Caco-2 (cell line): Measurements from ENCODE around the gene PLXDC2. TPM values are rescaled to one million over a fixed set of nuclear protein-coding genes. Genes with fewer than 3 reads are reported as not detected.

Source experiments
- BruUV-seq: library from RNA; stranded (reverse); fragments of 400-500 nt; replicated peaks from 2 replicates; lab custom pipeline; 2021; lab: Mats Ljungman, UMichigan
- CTCF ChIA-PET: fragments of 300-600 bp; sonication (Branson Sonifier 250); formaldehyde crosslinking; loops from one replicate; lab custom pipeline; 2022; ENCODE audit warnings: antibody characterized with exemption; lab: Charles Lee
- POLR2A ChIA-PET: fragments of 300-600 bp; sonication (Branson Sonifier 250); formaldehyde crosslinking; loops from one replicate; lab custom pipeline; 2022; ENCODE audit warnings: antibody characterized with exemption; lab: Charles Lee
- DNase-seq, 2 experiments: peaks; one replicate each; pipeline versions ENCODE4 v3.0.0 to v3.0.0-alpha.2; 2020 to 2022
- H3K27me3 ChIP-seq: replicated peaks from 2 replicates; pipeline ENCODE4 v1.6.0; 2011; ENCODE audit warnings: low read length; ENCODE audit not compliant: control insufficient read depth, insufficient read depth
- H3K36me3 ChIP-seq: 2 replicates; pipeline ENCODE4 v1.5.1; 2011; ENCODE audit warnings: low read length; ENCODE audit not compliant: control insufficient read depth, insufficient read depth
- H3K4me1 ChIP-seq: fragments of 250-450 bp; sonication (Bioruptor Pico); 2 replicates; pipeline ENCODE4 v1.5.1; 2020; ENCODE audit warnings: mild to moderate bottlenecking
- H3K4me3 ChIP-seq: 2 replicates; pipeline ENCODE4 v1.5.1; 2011; ENCODE audit warnings: low read depth, mild to moderate bottlenecking, control low read depth, low read length
- H3K9me3 ChIP-seq: fragments of 250-450 bp; sonication (Bioruptor Pico); 2 replicates; pipeline ENCODE4 v1.5.1; 2020; ENCODE audit warnings: mild to moderate bottlenecking, moderate library complexity
- H3K27ac Mint-ChIP-seq: one replicate; pipeline ENCODE4 v1.8.0; 2022; ENCODE audit warnings: mixed read lengths; ENCODE audit not compliant: unreplicated experiment
- H3K27me3 Mint-ChIP-seq: one replicate; pipeline ENCODE4 v1.8.0; 2022; ENCODE audit warnings: mixed read lengths; ENCODE audit not compliant: insufficient read depth, unreplicated experiment
- H3K36me3 Mint-ChIP-seq: one replicate; pipeline ENCODE4 v1.8.0; 2022; ENCODE audit warnings: mild to moderate bottlenecking, mixed read lengths; ENCODE audit not compliant: insufficient read depth, unreplicated experiment
- H3K4me1 Mint-ChIP-seq: one replicate; pipeline ENCODE4 v1.8.0; 2022; ENCODE audit warnings: low read depth, mixed read lengths; ENCODE audit not compliant: unreplicated experiment
- H3K4me3 Mint-ChIP-seq: one replicate; pipeline ENCODE4 v1.8.0; 2022; ENCODE audit warnings: mild to moderate bottlenecking, moderate library complexity, mixed read lengths; ENCODE audit not compliant: unreplicated experiment
- H3K9me3 Mint-ChIP-seq: one replicate; pipeline ENCODE4 v1.8.0; 2022; ENCODE audit warnings: mixed read lengths; ENCODE audit not compliant: unreplicated experiment
- intact Hi-C: fragments of 100-400 bp; cut with micrococcal nuclease; formaldehyde crosslinking; loops from one replicate; pipeline ENCODE4 v1.10.0; 2022; ENCODE audit not compliant: unreplicated experiment
- total RNA-seq: library from RNA; stranded (reverse); gene quantifications from 2 replicates; pipeline ENCODE4 v1.2.3, GENCODE V29; 2022
- TF ChIP-seq, protein P1 (sequence below), 2 experiments: fragments of 200-600 bp in 1 of 2; IDR thresholded peaks; 1 replicate in 1 of 2; 2 replicates in 1 of 2; pipeline versions ENCODE4 v1.5.1 to v1.8.0; 2011 to 2022; ENCODE audit warnings: antibody characterized with exemption in 1 of 2, control low read depth in 1 of 2, inconsistent platforms in 1 of 2, low read depth in 1 of 2, low read length in 1 of 2, mild to moderate bottlenecking in 1 of 2, moderate library complexity in 1 of 2; ENCODE audit not compliant: insufficient read depth in 1 of 2, severe bottlenecking in 1 of 2, unreplicated experiment in 1 of 2

The PLXDC2 gene
- total RNA-seq, 1 experiment from 2014 or later: 0.54 TPM

- Histone ChIP-seq H3K27me3 (no peaks in the 10 kb centered on the region), H3K9me3 (no peaks in the 10 kb centered on the region), H3K4me1 (no peaks in the 10 kb centered on the region), H3K4me3 (no peak overlapping the region), H3K36me3 (no peaks in the 10 kb centered on the region)
- TF ChIP-seq, protein P1, sequence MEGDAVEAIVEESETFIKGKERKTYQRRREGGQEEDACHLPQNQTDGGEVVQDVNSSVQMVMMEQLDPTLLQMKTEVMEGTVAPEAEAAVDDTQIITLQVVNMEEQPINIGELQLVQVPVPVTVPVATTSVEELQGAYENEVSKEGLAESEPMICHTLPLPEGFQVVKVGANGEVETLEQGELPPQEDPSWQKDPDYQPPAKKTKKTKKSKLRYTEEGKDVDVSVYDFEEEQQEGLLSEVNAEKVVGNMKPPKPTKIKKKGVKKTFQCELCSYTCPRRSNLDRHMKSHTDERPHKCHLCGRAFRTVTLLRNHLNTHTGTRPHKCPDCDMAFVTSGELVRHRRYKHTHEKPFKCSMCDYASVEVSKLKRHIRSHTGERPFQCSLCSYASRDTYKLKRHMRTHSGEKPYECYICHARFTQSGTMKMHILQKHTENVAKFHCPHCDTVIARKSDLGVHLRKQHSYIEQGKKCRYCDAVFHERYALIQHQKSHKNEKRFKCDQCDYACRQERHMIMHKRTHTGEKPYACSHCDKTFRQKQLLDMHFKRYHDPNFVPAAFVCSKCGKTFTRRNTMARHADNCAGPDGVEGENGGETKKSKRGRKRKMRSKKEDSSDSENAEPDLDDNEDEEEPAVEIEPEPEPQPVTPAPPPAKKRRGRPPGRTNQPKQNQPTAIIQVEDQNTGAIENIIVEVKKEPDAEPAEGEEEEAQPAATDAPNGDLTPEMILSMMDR (IDR thresholded peaks at IDR 0.05; ENCODE audit: insufficient read depth in 1 of 2, low read depth in 1 of 2, low read length in 1 of 2, severe bottlenecking in 1 of 2, unreplicated experiment in 1 of 2): no peak
- Mint-ChIP-seq H3K27me3 (no peaks in the 10 kb centered on the region), H3K4me1 (peaks cover 4% of the 10 kb centered on the region), H3K36me3 (no peaks in the 10 kb centered on the region), H3K9me3 (no peaks in the 10 kb centered on the region), H3K4me3 (no peak overlapping the region), H3K27ac (no peak overlapping the region)
- ChIA-PET CTCF (no interaction called here), POLR2A (no interaction called here)
- DNase-seq: no peak
- BruUV-seq: no TSS peak
- intact Hi-C loops: no loop called here
Measured at GRCh38 chr10:19772972-19773371, 43.3 kb upstream of the PLXDC2 start.

GRCh38 chr10:19775296-19775695 is 40.9 kb upstream of the PLXDC2 start:
- no peaks in the 10 kb centered on the region for H3K4me1 Mint-ChIP-seq
- intact Hi-C loops: no loop called here
- CTCF ChIA-PET: no interaction called here
- H3K27me3 Mint-ChIP-seq: no peaks in the 10 kb centered on the region
- no peak overlapping the region for H3K4me3 ChIP-seq
- H3K36me3 ChIP-seq: no peaks in the 10 kb centered on the region
- POLR2A ChIA-PET: no interaction called here
- no peaks in the 10 kb centered on the region for H3K9me3 ChIP-seq
- H3K27ac Mint-ChIP-seq: no peak overlapping the region
- BruUV-seq: no TSS peak
- no peak overlapping the region for H3K4me3 Mint-ChIP-seq
- no peaks in the 10 kb centered on the region for H3K4me1 ChIP-seq
- TF ChIP-seq, protein P1 (IDR thresholded peaks at IDR 0.05; ENCODE audit: insufficient read depth in 1 of 2, low read depth in 1 of 2, low read length in 1 of 2, severe bottlenecking in 1 of 2, unreplicated experiment in 1 of 2): no peak
- H3K9me3 Mint-ChIP-seq: no peaks in the 10 kb centered on the region
- DNase-seq: no peak
- H3K27me3 ChIP-seq: no peaks in the 10 kb centered on the region
- H3K36me3 Mint-ChIP-seq: no peaks in the 10 kb centered on the region

GRCh38 chr10:19777806-19778205 is 38.4 kb upstream of the PLXDC2 start:
- Mint-ChIP-seq H3K4me1 (peaks cover 8% of the 10 kb centered on the region), H3K4me3 (no peak overlapping the region), H3K36me3 (no peaks in the 10 kb centered on the region), H3K27ac (no peak overlapping the region), H3K9me3 (no peaks in the 10 kb centered on the region), H3K27me3 (no peaks in the 10 kb centered on the region)
- CTCF ChIA-PET: no interaction called here
- BruUV-seq: no TSS peak
- DNase-seq: no peak
- TF ChIP-seq, protein P1 (IDR thresholded peaks at IDR 0.05; ENCODE audit: insufficient read depth in 1 of 2, low read depth in 1 of 2, low read length in 1 of 2, severe bottlenecking in 1 of 2, unreplicated experiment in 1 of 2): no peak
- no peaks in the 10 kb centered on the region for H3K27me3 ChIP-seq
- POLR2A ChIA-PET: no interaction called here
- H3K36me3 ChIP-seq: no peaks in the 10 kb centered on the region
- intact Hi-C loops: no loop called here
- no peak overlapping the region for H3K4me3 ChIP-seq
- H3K4me1 ChIP-seq: peaks cover 9% of the 10 kb centered on the region
- H3K9me3 ChIP-seq: no peaks in the 10 kb centered on the region
